Endodermal cell (in vitro differentiated cells): ENCODE results near the gene PPM1J. TPM values are rescaled to one million over a fixed set of nuclear protein-coding genes. Genes with fewer than 3 reads are reported as not detected.
"Not testable (repeated sequence)": the region's sequence is repeated elsewhere in the genome, so short reads cannot be mapped to it uniquely, and the experiment has no call there.

ENCODE experiments used
- DNase-seq: peaks from one replicate; pipeline ENCODE4 v3.0.0-alpha.2; 2017
- H3K27ac ChIP-seq: 2 replicates; pipeline ENCODE4 v1.5.1; 2013; ENCODE audit warnings: mild to moderate bottlenecking, low read depth, low read length, moderate library complexity
- H3K27me3 ChIP-seq: 2 replicates; pipeline ENCODE4 v1.6.1; 2013; ENCODE audit warnings: mild to moderate bottlenecking, low read length, moderate library complexity; ENCODE audit not compliant: insufficient read depth, control insufficient read depth, poor library complexity, severe bottlenecking
- H3K36me3 ChIP-seq: 2 replicates; pipeline ENCODE4 v1.7.0; 2013; ENCODE audit warnings: mild to moderate bottlenecking, low read length, moderate library complexity; ENCODE audit not compliant: control insufficient read depth, insufficient read depth
- H3K4me1 ChIP-seq: one replicate; pipeline ENCODE4 v1.7.0; 2013; ENCODE audit warnings: low read length; ENCODE audit not compliant: control insufficient read depth, insufficient read depth
- H3K4me3 ChIP-seq: 2 replicates; pipeline ENCODE4 v1.5.1; 2013; ENCODE audit warnings: mild to moderate bottlenecking, low read length, moderate library complexity
- H3K9ac ChIP-seq: 2 replicates; pipeline ENCODE4 v1.6.1; 2013; ENCODE audit warnings: mild to moderate bottlenecking, low read length, moderate library complexity; ENCODE audit not compliant: poor library complexity, severe bottlenecking; ENCODE audit errors: extremely low read depth
- H3K9me3 ChIP-seq: 2 replicates; pipeline ENCODE4 v1.6.1; 2013; ENCODE audit warnings: mild to moderate bottlenecking, low read length, moderate library complexity; ENCODE audit not compliant: control insufficient read depth
- H3K27ac Mint-ChIP-seq: 2 replicates; pipeline ENCODE4 v1.8.0; 2020; ENCODE audit warnings: mixed read lengths
- H3K27me3 Mint-ChIP-seq: 2 replicates; pipeline ENCODE4 v1.8.0; 2021; ENCODE audit warnings: mild to moderate bottlenecking, mixed read lengths; ENCODE audit not compliant: insufficient read depth
- H3K36me3 Mint-ChIP-seq: 2 replicates; pipeline ENCODE4 v1.8.0; 2020; ENCODE audit warnings: low read depth, mixed read lengths
- H3K4me1 Mint-ChIP-seq: 2 replicates; pipeline ENCODE4 v1.8.0; 2020; ENCODE audit warnings: mixed read lengths
- H3K4me3 Mint-ChIP-seq: 2 replicates; pipeline ENCODE4 v1.8.0; 2020; ENCODE audit warnings: mild to moderate bottlenecking, moderate library complexity, mixed read lengths
- H3K9me3 Mint-ChIP-seq: 2 replicates; pipeline ENCODE4 v1.8.0; 2020; ENCODE audit warnings: mild to moderate bottlenecking, mixed read lengths
- WGBS, 2 experiments: methylation state at CpG; one replicate each; pipeline versions ENCODE4 v1.1.5 to v1.1.7; 2013; ENCODE audit warnings: missing lambda C conversion rate in 2 of 2, mixed read lengths in 1 of 2; ENCODE audit not compliant: insufficient coverage in 1 of 2, insufficient read length in 1 of 2; 5-methylcytosine and 5-hydroxymethylcytosine counted together
- total RNA-seq, 2 donors: library from RNA; stranded (reverse); fragmentation: NEBNext Ultra II Directional in 1 of 2; extraction: Animal tissue kit (Norgen Biotek cat#: 25700) in 1 of 2; gene quantifications; 2 replicates in 1 of 2; 3 replicates in 1 of 2; pipeline ENCODE4 v1.2.1, GENCODE V29; 2021
- TF ChIP-seq, protein P1 (sequence below): fragments of 200-600 bp; sonication (generic); conservative IDR thresholded peaks from 2 replicates; pipeline ENCODE4 v1.5.0; 2021; ENCODE audit warnings: antibody characterized with exemption, mild to moderate bottlenecking

PPM1J gene
- total RNA-seq, 2 donors from 2014 or later: 3.1 to 5.7 TPM

GRCh38 chr1:112723511-112723839 is 8.3 kb upstream of the PPM1J start:
- no peak overlapping the region for H3K27ac ChIP-seq
- peaks cover 55% of the 10 kb centered on the region for H3K27me3 Mint-ChIP-seq
- TF ChIP-seq, protein P1, sequence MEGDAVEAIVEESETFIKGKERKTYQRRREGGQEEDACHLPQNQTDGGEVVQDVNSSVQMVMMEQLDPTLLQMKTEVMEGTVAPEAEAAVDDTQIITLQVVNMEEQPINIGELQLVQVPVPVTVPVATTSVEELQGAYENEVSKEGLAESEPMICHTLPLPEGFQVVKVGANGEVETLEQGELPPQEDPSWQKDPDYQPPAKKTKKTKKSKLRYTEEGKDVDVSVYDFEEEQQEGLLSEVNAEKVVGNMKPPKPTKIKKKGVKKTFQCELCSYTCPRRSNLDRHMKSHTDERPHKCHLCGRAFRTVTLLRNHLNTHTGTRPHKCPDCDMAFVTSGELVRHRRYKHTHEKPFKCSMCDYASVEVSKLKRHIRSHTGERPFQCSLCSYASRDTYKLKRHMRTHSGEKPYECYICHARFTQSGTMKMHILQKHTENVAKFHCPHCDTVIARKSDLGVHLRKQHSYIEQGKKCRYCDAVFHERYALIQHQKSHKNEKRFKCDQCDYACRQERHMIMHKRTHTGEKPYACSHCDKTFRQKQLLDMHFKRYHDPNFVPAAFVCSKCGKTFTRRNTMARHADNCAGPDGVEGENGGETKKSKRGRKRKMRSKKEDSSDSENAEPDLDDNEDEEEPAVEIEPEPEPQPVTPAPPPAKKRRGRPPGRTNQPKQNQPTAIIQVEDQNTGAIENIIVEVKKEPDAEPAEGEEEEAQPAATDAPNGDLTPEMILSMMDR: no peak
- H3K9ac ChIP-seq: no peak overlapping the region
- H3K36me3 Mint-ChIP-seq: no peaks in the 10 kb centered on the region
- peaks cover 46% of the 10 kb centered on the region for H3K4me1 Mint-ChIP-seq
- H3K9me3 Mint-ChIP-seq: peaks cover 3% of the 10 kb centered on the region
- 81 to 82% methylated on average over 4 to 8 of the region's 8 CpGs for WGBS, 2 experiments
- no peaks in the 10 kb centered on the region for H3K9me3 ChIP-seq
- H3K27me3 ChIP-seq: peaks cover 28% of the 10 kb centered on the region
- peaks cover 9% of the 10 kb centered on the region for H3K4me1 ChIP-seq
- no peak overlapping the region for H3K4me3 ChIP-seq
- no peak for DNase-seq
- H3K4me3 Mint-ChIP-seq: peak overlapping the region; percentile 45
- peak overlapping the region; percentile 2 for H3K27ac Mint-ChIP-seq
- H3K36me3 ChIP-seq: no peaks in the 10 kb centered on the region

DNA sequence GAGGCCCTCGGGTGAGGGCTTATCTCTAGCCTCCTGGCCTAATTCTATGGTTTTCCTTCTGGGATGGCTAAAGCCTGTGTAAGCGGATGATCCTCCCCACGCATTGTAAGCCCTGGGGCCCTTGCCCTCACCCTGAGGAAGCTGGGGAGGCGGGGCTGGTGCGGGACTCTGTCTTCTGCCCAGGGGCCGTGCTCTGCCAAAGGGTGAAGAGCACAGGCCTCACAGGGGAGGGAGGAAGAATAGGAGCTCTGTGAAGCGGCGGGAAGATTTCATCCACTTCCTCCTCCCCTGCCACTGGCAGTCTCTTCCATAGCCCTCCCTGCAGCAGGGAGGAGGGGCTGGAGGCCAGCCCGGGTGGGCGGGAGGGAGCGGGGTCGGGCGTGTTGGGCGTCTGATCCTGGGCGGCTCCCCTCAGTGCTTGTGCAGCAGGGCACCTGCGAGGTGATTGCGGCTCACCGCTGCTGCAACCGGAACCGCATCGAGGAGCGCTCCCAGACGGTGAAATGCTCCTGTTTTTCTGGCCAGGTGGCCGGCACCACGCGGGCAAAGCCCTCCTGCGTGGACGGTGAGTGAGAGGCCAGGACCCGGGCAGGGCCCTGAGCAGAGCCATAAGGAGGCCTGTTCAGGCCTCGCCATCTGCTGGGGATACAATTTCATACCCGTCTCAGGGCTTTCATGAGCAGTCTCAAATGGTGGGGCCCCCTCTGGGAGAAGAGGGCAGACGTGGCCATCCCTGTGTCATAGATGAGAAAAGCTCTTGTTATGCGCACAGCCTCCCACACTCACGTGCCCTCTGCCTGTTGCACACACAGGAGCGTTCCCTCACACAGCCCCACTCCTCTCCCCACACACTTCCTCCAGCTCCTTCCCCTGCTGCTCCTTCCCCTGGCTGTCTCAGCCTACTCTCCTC is 7.7 kb upstream of the PPM1J start:
- Mint-ChIP-seq H3K36me3 (no peaks in the 10 kb centered on the region), H3K4me3 (peak overlapping the region; percentile 45), H3K9me3 (peaks cover under 1% of the 10 kb centered on the region), H3K27ac (peak overlapping the region; percentile 69), H3K4me1 (peaks cover 43% of the 10 kb centered on the region), H3K27me3 (peaks cover 57% of the 10 kb centered on the region)
- H3K9ac ChIP-seq: no peak overlapping the region
- no peak overlapping the region for H3K27ac ChIP-seq
- H3K27me3 ChIP-seq: peaks cover 28% of the 10 kb centered on the region
- H3K9me3 ChIP-seq: no peaks in the 10 kb centered on the region
- DNase-seq: peak; percentile 84
- WGBS, 2 experiments: 25 to 27% methylated on average over 25 to 33 of the region's 35 CpGs
- peaks cover 9% of the 10 kb centered on the region for H3K4me1 ChIP-seq
- TF ChIP-seq, protein P1: peak; percentile 33
- no peak overlapping the region for H3K4me3 ChIP-seq
- H3K36me3 ChIP-seq: no peaks in the 10 kb centered on the region

DNA sequence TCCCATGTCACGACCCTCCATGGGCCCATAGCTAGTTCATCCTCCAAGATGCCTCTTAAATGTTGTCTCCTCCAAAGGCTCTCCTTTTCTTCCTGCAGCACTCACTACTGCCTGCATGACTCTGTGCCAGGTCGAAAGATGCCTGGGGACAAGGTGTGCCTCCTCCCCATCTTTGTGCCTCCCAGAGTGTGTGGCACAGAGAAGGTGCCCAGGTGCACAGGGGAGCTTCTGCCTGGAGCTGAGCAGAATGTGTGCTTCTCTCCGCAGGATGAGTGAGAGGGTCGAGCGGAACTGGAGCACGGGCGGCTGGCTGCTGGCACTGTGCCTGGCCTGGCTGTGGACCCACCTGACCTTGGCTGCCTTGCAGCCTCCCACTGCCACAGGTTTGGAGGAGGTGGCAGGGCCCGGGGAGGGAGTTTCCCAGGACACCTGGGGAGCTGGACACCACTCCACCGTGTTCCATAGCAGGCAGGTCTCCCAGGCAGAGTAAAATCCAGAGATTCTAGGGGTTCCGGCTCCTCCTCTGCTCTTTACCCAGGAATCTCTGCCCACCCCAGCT is 6.9 kb upstream of the PPM1J start:
- Histone ChIP-seq H3K4me3 (no peak overlapping the region), H3K27ac (no peak overlapping the region), H3K4me1 (peaks cover 9% of the 10 kb centered on the region), H3K9ac (no peak overlapping the region), H3K36me3 (no peaks in the 10 kb centered on the region), H3K27me3 (peaks cover 28% of the 10 kb centered on the region), H3K9me3 (no peaks in the 10 kb centered on the region)
- Mint-ChIP-seq H3K9me3 (no peaks in the 10 kb centered on the region), H3K27me3 (peaks cover 55% of the 10 kb centered on the region), H3K27ac (no peak overlapping the region), H3K4me1 (peaks cover 36% of the 10 kb centered on the region), H3K4me3 (peak overlapping the region; percentile 45), H3K36me3 (no peaks in the 10 kb centered on the region)
- DNase-seq: peak; percentile 51
- TF ChIP-seq, protein P1: no peak
- 78 to 87% methylated on average over 7 to 10 of the region's 10 CpGs for WGBS, 2 experiments

DNA sequence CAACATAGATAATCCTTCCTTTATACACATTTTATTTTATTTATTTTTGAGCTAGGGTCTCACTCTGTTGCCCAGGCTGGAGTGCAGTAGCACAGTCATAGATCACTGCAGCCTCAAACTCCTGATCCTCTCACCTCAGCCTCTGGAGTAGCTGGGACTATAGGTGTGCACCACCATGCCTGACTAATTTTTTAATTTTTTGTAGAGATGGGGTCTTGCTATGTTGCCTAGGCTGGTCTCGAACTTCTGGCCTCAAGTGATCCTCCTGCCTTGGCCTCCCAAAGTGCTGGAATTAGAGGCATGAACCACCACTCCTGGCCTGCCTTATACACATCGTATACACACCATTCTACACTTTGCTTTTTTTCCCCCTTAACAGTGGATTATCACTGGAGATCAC is 6.2 kb upstream of the PPM1J start:
- H3K36me3 Mint-ChIP-seq, H3K27ac Mint-ChIP-seq, H3K36me3 ChIP-seq, H3K9me3 Mint-ChIP-seq, H3K9me3 ChIP-seq, H3K4me3 Mint-ChIP-seq, H3K4me3 ChIP-seq, DNase-seq, H3K4me1 ChIP-seq, H3K27ac ChIP-seq, H3K9ac ChIP-seq: not testable (repeated sequence)
- H3K27me3 ChIP-seq: peaks cover 28% of the 10 kb centered on the region
- 92 to 96% methylated on average over 2 of the region's 2 CpGs for WGBS, 2 experiments
- Mint-ChIP-seq H3K4me1 (peaks cover 38% of the 10 kb centered on the region), H3K27me3 (peaks cover 56% of the 10 kb centered on the region)
